ENCODE measurements around the gene MYOCOS.

GRCh38 chr1:171610385-171610784 is 11.7 kb upstream of the MYOCOS start:
- no peak for TF ChIP-seq CTCF (IDR thresholded peaks at IDR 0.05)
- no peak for TF ChIP-seq EP300 (IDR thresholded peaks at IDR 0.05)

Data from sigmoid colon (tissue), 4 donors.